Stimulated activated CD4-positive, alpha-beta T cell treated with anti-CD3 and anti-CD28 coated beads, Interleukin-1b, Interleukin-23, amount 100 ng/mL, for 4 hours (primary cell): Measurements from ENCODE around the gene DISP3.

ENCODE experiments used
- DNase-seq, 2 donors: peaks; one replicate each; pipeline ENCODE4 v3.0.0-alpha.2; 2020; ENCODE audit warnings: low read depth in 2 of 2

DISP3 gene

GRCh38 chr1:11478571-11479374 lies at the start of gene DISP3:
DISP3 (plus strand) TSS chr1:11479155; CDS start chr1:11500993, 21,838 bp downstream.
- peak; percentile 43 to 72 for DNase-seq

- DNase-seq, result no peak
Measured at GRCh38 chr1:11429226-11429625, 49.7 kb upstream of the DISP3 start.

- no peak for DNase-seq
Measured at GRCh38 chr1:11429935-11430334, 49.0 kb upstream of the DISP3 start.

GRCh38 chr1:11431941-11432507 lies 46.9 kb upstream of the DISP3 start:
- no peak for DNase-seq

GRCh38 chr1:11432526-11432925 lies 46.4 kb upstream of the DISP3 start:
- no peak for DNase-seq

GRCh38 chr1:11434501-11434900 lies 44.5 kb upstream of the DISP3 start:
- DNase-seq, result no peak

- no peak for DNase-seq
Measured at GRCh38 chr1:11434926-11435325, 44.0 kb upstream of the DISP3 start.

GRCh38 chr1:11438996-11439395 lies 40.0 kb upstream of the DISP3 start:
- DNase-seq, result no peak

- DNase-seq, result no peak
Measured at GRCh38 chr1:11441211-11441952, 37.6 kb upstream of the DISP3 start.

- no peak for DNase-seq
Measured at GRCh38 chr1:11443043-11443442, 35.9 kb upstream of the DISP3 start.

- DNase-seq, result no peak
Measured at GRCh38 chr1:11443961-11444658, 34.8 kb upstream of the DISP3 start.

GRCh38 chr1:11444907-11445306 lies 34.0 kb upstream of the DISP3 start:
- DNase-seq, result no peak

- no peak for DNase-seq
Measured at GRCh38 chr1:11447903-11448302, 31.1 kb upstream of the DISP3 start.

- no peak for DNase-seq
Measured at GRCh38 chr1:11448373-11449099, 30.4 kb upstream of the DISP3 start.

- DNase-seq, result no peak
Measured at GRCh38 chr1:11449100-11449403, 29.9 kb upstream of the DISP3 start.

- no peak for DNase-seq
Measured at GRCh38 chr1:11450310-11450709, 28.6 kb upstream of the DISP3 start.

GRCh38 chr1:11453742-11454491 lies 25.0 kb upstream of the DISP3 start:
- no peak for DNase-seq

GRCh38 chr1:11455967-11456570 lies 22.9 kb upstream of the DISP3 start:
- no peak for DNase-seq

- no peak for DNase-seq
Measured at GRCh38 chr1:11456965-11457364, 22.0 kb upstream of the DISP3 start.

GRCh38 chr1:11458811-11459275 lies 20.1 kb upstream of the DISP3 start:
- no peak for DNase-seq
